ENCODE data around the gene CPOX. TPM values are rescaled to one million over a fixed set of nuclear protein-coding genes. Genes with fewer than 3 reads are reported as not detected.

CPOX gene
- total RNA-seq, 3 donors from 2014 or later: 46.0 to 50.0 (median 48.5) TPM

Other genes with a start within 250 kb of the CPOX start
- gene OR5K4, start 239.8 kb downstream of the CPOX start, total RNA-seq: not detected
- gene OR5K3, start 202.9 kb downstream of the CPOX start, total RNA-seq: not detected
- gene OR5K1, start 130.4 kb downstream of the CPOX start, total RNA-seq: not detected
- gene OR5K2, start 95.9 kb downstream of the CPOX start, total RNA-seq: not detected
- 100 to 1,000 TPM; 222 to 249 (median 241) TPM for gene CLDND1, start 70.7 kb downstream of the CPOX start, total RNA-seq
- gene GPR15, start 61.6 kb downstream of the CPOX start, total RNA-seq: 1 to 10 TPM; 1.4 to 2.0 (median 1.5) TPM
- gene ST3GAL6, start 169.7 kb upstream of the CPOX start, total RNA-seq: under 1 TPM in 1 of 3 donors, not detected in 2; 0.24 TPM

Data from activated T-cell treated with anti-CD3 and anti-CD28 coated beads, Interleukin-2, amount 50 U/mL, for 4 hours (primary cell).